GM21381 (cell line): Measurements from ENCODE around the gene RARA.

ENCODE experiments used
- ATAC-seq: cut with Tn5 transposase; IDR thresholded peaks from one replicate; pipeline ENCODE4 v1.9.1; 2021; ENCODE audit warnings: mild to moderate bottlenecking, moderate library complexity; ENCODE audit not compliant: unreplicated experiment

RARA gene

GRCh38 chr17:40327735-40328385, 18.9 kb downstream of the RARA start:
- ATAC-seq = no peak

- no peak for ATAC-seq
Observed at GRCh38 chr17:40328386-40328766, 19.4 kb downstream of the RARA start.

- ATAC-seq = no peak
Observed at GRCh38 chr17:40329839-40330794, 21.1 kb downstream of the RARA start.

- ATAC-seq = no peak
Observed at GRCh38 chr17:40330850-40331470, 22.0 kb downstream of the RARA start.

GRCh38 chr17:40331743-40332641, 23.0 kb downstream of the RARA start:
- no peak for ATAC-seq

GRCh38 chr17:40333781-40334448, 24.9 kb downstream of the RARA start:
- ATAC-seq = no peak

GRCh38 chr17:40335620-40336019, 26.6 kb downstream of the RARA start:
- ATAC-seq = no peak

GRCh38 chr17:40337351-40337750, 28.4 kb downstream of the RARA start:
- ATAC-seq = no peak

GRCh38 chr17:40338058-40338457, 29.1 kb downstream of the RARA start:
- no peak for ATAC-seq

GRCh38 chr17:40338941-40339649, 30.1 kb downstream of the RARA start:
- ATAC-seq = no peak

GRCh38 chr17:40340327-40340726, 31.3 kb downstream of the RARA start:
- no peak for ATAC-seq

GRCh38 chr17:40340880-40341807, 32.2 kb downstream of the RARA start:
- ATAC-seq = peak; percentile 56

- ATAC-seq = no peak
Observed at GRCh38 chr17:40341808-40342503, 33.0 kb downstream of the RARA start.

GRCh38 chr17:40342504-40343218, 33.7 kb downstream of the RARA start:
- no peak for ATAC-seq

GRCh38 chr17:40343219-40344119, 34.5 kb downstream of the RARA start:
- ATAC-seq = no peak
